T-helper 2 cell treated with Interferon-gamma antibody and Interleukin-4, amounts not matched to agents 5 μg/mL and 100 μg/mL, for 36 hours (primary cell): ENCODE data around the gene TLE1.
"Not testable (repeated sequence)": the region's sequence is repeated elsewhere in the genome, so short reads cannot be mapped to it uniquely, and the experiment has no call there.

Experiments used
- DNase-seq: peaks from one replicate; pipeline ENCODE4 v3.0.0; 2021; ENCODE audit warnings: low spot score
- H3K27ac Mint-ChIP-seq: one replicate; pipeline ENCODE4 v1.8.0; 2021; ENCODE audit warnings: mild to moderate bottlenecking, mixed read lengths
- H3K27me3 Mint-ChIP-seq: one replicate; pipeline ENCODE4 v1.8.0; 2021; ENCODE audit warnings: low read depth, mixed read lengths
- H3K36me3 Mint-ChIP-seq: one replicate; pipeline ENCODE4 v1.8.0; 2021; ENCODE audit warnings: low read depth, mixed read lengths
- H3K4me1 Mint-ChIP-seq: one replicate; pipeline ENCODE4 v1.8.0; 2021; ENCODE audit warnings: low read depth, mixed read lengths
- H3K4me3 Mint-ChIP-seq: one replicate; pipeline ENCODE4 v1.8.0; 2022; ENCODE audit warnings: mild to moderate bottlenecking, moderate library complexity, mixed read lengths
- H3K9me3 Mint-ChIP-seq: one replicate; pipeline ENCODE4 v1.8.0; 2021; ENCODE audit warnings: mixed read lengths

Gene TLE1

DNA sequence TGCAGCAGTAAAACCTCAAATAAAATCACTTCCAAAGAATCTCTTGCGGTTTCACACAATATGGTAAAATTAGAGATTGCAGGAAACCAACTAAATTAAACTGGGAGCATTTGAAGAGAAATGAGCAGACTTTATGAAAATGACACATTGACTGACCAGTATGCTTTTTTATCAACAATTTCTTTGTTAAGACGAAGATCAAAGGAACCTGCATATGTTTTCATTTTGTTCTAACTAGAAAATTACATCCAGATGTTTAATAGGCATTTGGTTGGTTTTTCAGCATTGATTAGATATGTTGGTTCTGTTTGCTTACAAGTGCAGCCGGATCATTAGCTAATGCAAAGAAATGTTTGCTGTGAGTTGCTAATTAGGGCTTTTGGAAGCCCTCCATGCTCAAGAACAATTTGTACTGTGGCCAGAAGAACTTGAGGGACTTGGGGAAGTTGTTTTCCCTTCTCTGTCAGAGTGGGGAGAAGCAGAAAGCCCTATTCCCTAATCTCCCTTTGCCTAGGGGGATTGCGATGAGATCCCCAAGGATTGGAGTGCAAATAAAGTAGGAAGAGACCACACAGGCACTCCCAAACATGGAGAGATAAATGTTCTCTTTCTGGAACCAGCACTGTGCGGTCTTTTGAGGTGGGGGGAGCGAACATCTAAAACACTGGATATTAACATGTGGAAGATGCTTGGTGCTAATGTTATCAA is 4.5 kb upstream of the TLE1 start:
- Mint-ChIP-seq H3K27me3 (peaks cover 32% of the 10 kb centered on the region), H3K36me3 (no peaks in the 10 kb centered on the region), H3K9me3 (no peaks in the 10 kb centered on the region), H3K27ac (no peak overlapping the region), H3K4me1 (peaks cover 2% of the 10 kb centered on the region), H3K4me3 (no peak overlapping the region)
- no peak for DNase-seq

DNA sequence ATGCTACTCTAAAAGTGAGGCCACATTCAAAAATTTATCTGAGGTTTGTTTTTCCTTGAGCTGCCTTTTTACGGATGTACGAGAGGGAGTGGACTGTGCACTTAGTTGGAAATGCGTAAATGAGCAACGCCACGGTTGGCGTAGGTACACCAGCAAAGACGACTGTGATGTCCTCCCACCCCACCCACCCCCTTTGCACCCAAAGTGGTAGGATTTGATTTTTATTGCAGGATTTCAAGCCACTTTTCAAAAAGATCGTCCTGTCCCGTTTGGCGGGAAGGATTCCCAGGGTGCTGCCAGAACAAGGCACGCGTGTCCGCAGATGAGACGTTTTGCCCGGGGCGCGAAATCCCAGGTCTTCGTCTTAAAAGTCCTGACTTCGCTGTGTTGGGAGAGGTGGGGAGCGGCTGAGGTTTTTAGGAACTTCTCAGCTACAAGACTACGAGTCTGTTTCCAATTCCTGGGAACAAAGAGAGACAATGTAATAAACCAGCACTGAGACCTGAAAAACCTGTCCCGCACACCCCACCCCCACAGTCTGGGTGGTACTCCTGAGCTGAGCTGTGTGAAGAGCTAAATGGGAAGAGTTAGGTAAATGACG is 1.0 kb upstream of the TLE1 start:
- peaks cover 2% of the 10 kb centered on the region for H3K36me3 Mint-ChIP-seq
- DNase-seq, result no peak
- no peak overlapping the region for H3K27ac Mint-ChIP-seq
- H3K9me3 Mint-ChIP-seq, result no peaks in the 10 kb centered on the region
- peaks cover 32% of the 10 kb centered on the region for H3K27me3 Mint-ChIP-seq
- peaks cover 6% of the 10 kb centered on the region for H3K4me1 Mint-ChIP-seq
- H3K4me3 Mint-ChIP-seq, result peak overlapping the region; percentile 86

DNA sequence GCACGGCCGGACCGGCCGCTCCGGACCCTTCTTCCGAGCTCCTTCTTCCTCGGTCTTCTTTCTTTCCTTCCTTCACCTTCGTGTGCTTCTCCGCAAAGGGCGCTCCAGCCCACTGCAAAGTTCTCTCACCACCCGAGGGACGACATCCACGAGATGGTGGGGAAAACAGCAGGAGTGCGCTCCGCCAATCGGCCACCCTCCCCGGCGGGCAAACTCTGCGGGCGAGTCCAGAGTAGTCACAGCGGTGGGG is 329 bp downstream of the TLE1 start:
- DNase-seq, result peak; percentile 5
- peaks cover 29% of the 10 kb centered on the region for H3K27me3 Mint-ChIP-seq
- peak overlapping the region; percentile 81 for H3K4me3 Mint-ChIP-seq
- H3K4me1 Mint-ChIP-seq, H3K36me3 Mint-ChIP-seq, H3K9me3 Mint-ChIP-seq: not testable (repeated sequence)
- H3K27ac Mint-ChIP-seq, result peak overlapping the region; percentile 79

DNA sequence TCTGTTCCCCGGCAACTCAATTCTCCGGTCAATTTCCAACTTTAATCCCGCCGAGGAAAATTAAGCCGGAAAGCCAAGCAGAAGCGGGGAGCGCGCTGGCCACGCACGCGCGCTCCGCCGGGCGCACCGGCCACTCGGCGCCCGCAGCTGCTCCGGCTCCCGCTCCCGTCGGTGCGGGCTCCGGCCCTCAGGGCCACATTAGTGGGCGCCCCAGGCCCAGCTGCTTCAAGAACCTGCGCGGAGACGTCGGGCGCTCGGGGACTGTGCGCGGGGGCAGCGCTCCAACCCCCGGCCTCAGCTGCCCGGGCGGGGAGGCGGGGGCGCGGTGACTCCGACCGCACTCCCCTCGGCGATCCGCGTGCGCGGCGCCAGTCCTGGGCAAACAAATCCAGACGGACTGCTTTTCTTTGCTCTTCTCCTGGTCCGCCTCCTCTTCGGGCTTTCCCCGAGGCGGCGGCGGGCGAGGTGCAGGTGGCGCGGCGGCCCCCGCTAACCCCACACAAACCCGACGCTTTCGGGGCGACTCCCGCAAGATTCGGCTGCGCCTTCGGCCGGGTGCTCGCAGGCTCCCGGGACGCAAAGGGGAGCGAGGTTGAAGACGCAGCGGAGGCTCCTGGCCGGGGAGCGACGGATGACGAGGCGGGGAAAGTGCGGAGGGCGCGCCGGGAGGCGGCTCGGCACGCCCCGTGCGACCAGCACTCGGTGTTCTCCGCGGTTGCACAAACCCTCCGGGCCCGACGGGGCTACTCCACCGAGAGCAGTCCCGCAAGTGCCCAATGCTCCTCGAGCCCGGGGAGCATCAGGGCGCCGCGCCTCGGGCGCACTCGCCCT is 870 bp downstream of the TLE1 start:
- H3K36me3 Mint-ChIP-seq, H3K4me3 Mint-ChIP-seq, H3K9me3 Mint-ChIP-seq, H3K27ac Mint-ChIP-seq, DNase-seq, H3K4me1 Mint-ChIP-seq: not testable (repeated sequence)
- peaks cover 27% of the 10 kb centered on the region for H3K27me3 Mint-ChIP-seq

DNA sequence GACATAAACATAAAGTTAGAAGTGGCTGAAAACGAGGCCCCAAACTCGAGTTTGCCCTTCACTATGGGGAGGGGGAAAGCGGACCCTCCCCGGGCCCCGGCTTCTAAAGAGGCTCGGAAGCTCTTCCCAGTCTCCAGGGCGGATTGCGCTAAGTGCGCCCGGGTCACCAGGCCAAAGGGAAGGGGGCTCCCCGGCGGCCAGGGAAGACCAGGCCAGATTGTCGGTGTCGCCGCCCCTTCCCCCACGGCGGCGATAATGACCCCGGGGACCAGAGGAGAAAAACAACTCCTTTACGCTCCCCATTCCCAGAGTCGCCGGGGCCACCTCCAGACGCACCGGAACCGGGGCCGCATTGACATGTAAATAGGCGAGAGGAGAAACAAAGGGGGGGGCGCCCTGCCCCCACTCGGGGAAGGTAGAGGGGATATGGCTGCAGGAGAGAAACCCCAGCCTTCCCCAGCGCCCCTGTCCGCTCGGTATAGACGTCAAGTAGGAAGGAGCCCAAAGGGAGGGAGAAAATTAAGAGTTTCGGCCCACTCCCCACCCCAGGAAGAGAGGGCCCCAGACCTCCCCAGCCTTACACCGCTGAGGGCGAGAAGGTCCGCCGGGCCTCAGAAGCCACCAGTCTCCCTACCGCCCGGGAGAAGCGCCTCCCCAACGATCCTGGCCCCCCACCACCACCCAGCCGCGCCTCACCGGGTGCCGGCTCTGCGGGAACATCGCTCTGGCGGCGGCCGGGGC is 1.7 kb downstream of the TLE1 start:
- Mint-ChIP-seq H3K27me3 (peaks cover 27% of the 10 kb centered on the region), H3K4me3 (peak overlapping the region; percentile 67), H3K4me1 (peaks cover 6% of the 10 kb centered on the region), H3K27ac (peak overlapping the region; percentile 41), H3K36me3 (peaks cover 2% of the 10 kb centered on the region), H3K9me3 (no peaks in the 10 kb centered on the region)
- DNase-seq, result no peak

DNA sequence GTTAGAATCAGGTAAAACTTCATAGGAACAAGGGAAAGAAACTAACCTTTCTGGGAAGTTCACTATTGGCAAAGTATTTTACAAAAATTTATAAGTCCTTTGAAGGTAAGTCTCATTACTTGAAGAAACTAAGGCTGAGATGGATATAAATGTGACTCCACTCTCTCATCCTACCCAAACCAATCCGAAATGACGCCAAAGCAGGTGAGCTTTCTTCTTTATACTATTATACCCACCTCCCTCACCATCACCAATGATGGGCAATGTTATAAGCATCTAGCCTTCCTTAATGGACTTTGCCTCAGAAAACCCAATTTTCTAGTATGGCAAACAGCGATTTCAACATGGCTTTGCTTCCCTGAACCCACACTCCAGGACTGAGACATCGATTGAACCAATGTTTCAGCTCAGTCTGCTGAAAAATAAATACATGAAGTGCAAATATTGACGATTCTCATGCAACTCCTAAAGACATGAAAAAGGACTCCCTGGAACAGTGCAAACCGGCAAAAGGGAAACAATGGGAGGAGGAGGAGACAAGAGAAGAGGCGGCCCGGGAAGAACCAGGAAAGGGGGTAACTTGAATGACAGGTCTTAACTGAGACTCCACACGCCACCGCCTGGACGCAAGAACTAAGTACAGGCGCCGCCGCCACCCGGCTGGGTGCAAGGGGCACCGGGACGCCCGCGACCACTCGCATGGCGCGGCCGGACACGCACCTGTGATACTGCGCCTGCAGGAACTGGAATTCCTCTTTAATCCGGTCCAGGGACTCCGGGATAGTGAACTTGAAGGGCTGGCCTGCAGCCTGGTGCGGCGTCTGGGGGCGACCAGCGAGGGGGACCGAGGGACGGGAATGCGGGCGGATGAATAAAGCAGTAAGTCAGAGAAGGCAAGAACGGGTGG is 2.5 kb downstream of the TLE1 start:
- peaks cover 9% of the 10 kb centered on the region for H3K4me1 Mint-ChIP-seq
- peaks cover 2% of the 10 kb centered on the region for H3K36me3 Mint-ChIP-seq
- no peak overlapping the region for H3K27ac Mint-ChIP-seq
- H3K9me3 Mint-ChIP-seq, result no peaks in the 10 kb centered on the region
- H3K27me3 Mint-ChIP-seq, result peaks cover 24% of the 10 kb centered on the region
- DNase-seq, result peak; percentile 8
- peak overlapping the region; percentile 61 for H3K4me3 Mint-ChIP-seq

DNA sequence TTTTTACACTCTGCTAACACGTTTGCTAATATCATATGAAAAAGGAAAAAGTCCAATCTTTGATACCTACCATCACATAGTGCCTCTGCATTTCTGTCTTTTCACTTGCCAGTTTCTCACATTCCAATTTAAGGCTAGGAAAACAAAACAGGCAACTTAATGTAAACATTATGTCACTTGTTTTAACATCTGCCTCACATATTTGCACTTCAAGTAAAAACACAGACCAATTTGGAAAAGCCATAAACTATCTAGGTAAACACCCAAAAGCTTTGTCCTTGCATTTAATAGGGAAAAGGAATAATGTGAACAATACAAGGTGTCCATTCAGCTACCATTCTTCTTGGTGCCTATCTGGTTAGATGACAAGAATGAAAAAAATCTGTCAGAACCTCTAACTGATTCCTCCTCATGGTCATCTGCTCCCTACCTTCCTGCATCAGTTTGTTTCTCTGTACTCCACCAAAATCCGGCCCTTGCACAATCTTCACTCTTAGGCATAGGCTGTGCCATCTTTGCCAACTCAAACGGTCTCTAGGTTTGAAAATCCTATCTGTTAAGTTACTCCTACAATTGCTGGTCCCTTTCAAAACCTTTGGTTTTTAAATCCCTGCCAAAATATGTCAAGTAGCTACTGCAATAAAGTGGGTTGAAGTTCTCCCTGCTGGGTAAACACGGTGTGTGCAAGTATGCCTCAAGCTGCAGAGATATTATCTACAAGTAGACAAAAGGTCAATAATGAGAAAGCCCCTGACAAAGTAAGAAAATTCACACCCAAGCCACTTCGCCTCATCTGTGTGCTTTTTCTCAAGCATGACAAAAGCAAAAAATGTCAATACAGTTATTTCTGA is 3.4 kb downstream of the TLE1 start:
- Mint-ChIP-seq H3K36me3 (peaks cover 2% of the 10 kb centered on the region), H3K27ac (no peak overlapping the region), H3K4me3 (no peak overlapping the region), H3K27me3 (peaks cover 20% of the 10 kb centered on the region), H3K4me1 (peaks cover 9% of the 10 kb centered on the region), H3K9me3 (no peaks in the 10 kb centered on the region)
- no peak for DNase-seq

DNA sequence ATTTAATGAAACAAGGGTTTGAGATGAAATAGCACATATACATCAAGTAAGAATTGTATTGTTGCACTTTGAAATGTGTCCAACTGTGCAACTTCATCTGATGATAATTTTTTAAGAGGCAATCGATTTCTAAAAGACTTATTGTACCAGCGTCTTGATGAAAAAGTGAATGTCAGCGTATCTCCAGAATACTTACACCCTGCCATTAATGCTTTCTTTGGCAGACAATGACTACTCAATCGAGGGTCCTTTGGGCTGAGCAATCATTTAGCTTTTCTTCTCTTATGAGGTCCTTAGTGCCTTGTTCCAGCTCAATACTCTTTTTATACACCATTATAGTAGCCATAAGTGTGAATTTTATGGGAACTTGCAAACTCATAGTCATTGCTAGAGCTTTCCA is 4.7 kb downstream of the TLE1 start:
- Mint-ChIP-seq H3K9me3 (no peaks in the 10 kb centered on the region), H3K27ac (no peak overlapping the region), H3K4me3 (no peak overlapping the region), H3K36me3 (peaks cover 2% of the 10 kb centered on the region), H3K4me1 (peaks cover 9% of the 10 kb centered on the region), H3K27me3 (peaks cover 7% of the 10 kb centered on the region)
- DNase-seq, result no peak

DNA sequence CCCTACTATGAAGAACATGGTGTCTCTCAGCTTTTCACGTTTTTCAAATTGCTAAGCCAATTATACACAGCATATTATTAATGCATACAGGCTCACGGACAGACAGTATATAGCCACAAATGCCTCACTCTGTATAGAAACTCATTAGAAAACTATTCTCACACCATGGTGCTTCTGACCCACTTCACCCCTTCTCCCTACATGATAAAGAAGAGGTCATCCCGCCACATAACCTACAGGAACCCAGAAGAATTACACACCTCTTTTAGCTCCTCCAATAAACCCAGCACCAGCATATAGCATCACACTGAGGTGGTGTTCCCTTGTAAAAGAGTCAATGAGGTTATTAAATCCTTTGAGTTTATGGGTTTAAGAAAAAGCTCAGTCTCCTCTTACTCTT is 5.6 kb downstream of the TLE1 start:
- Mint-ChIP-seq H3K4me1 (peaks cover 7% of the 10 kb centered on the region), H3K4me3 (no peak overlapping the region), H3K27me3 (peaks cover 4% of the 10 kb centered on the region), H3K9me3 (no peaks in the 10 kb centered on the region), H3K36me3 (peaks cover 2% of the 10 kb centered on the region), H3K27ac (no peak overlapping the region)
- no peak for DNase-seq

DNA sequence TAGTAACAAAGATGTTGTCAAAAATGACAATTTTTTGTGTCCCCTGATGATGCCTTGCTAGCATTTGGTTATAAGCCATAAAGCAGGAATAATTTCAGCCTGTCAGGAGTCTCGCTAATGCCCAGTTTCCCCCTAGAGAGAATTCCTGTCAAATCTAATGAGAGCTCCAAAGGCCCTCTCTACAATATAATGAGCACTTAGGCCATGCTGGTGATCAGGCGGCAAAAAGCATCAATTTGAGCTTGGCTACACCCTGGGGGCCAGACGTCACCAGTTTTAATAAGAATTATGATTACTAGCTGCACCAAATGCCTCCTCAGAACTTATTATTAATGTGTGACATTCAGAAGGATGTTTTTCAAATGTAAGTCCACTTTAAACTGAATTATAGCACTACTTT is 6.1 kb downstream of the TLE1 start:
- Mint-ChIP-seq H3K4me3 (no peak overlapping the region), H3K36me3 (peaks cover 2% of the 10 kb centered on the region)
- no peak for DNase-seq

DNA sequence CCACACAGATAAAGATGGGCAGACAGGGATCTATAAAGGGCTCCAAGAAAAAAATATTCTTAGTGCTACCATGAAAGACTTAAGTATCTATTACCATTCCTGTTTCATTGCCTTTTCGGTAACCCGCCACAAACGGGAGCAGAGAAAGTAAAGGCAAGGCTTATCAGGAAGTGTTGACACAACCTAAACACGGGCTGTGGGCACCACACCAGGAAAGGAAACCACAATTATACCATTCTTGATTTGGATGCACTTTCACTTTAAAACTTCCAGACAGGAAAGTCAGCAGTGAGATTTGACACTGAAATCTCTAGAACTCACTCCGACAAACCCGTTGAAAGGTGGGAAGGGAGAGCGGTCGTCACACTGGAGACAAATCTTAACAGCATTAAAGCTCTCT is 6.5 kb downstream of the TLE1 start:
- Mint-ChIP-seq H3K9me3 (no peaks in the 10 kb centered on the region), H3K4me1 (peaks cover 7% of the 10 kb centered on the region), H3K27ac (no peak overlapping the region), H3K36me3 (peaks cover 2% of the 10 kb centered on the region), H3K27me3 (peaks cover 4% of the 10 kb centered on the region), H3K4me3 (no peak overlapping the region)
- DNase-seq, result no peak

More for the DNA sequence above, 6.1 kb downstream of the TLE1 start:
- H3K27me3 Mint-ChIP-seq, result peaks cover 4% of the 10 kb centered on the region
- no peak overlapping the region for H3K27ac Mint-ChIP-seq
- no peaks in the 10 kb centered on the region for H3K9me3 Mint-ChIP-seq
- H3K4me1 Mint-ChIP-seq, result peaks cover 7% of the 10 kb centered on the region

DNA sequence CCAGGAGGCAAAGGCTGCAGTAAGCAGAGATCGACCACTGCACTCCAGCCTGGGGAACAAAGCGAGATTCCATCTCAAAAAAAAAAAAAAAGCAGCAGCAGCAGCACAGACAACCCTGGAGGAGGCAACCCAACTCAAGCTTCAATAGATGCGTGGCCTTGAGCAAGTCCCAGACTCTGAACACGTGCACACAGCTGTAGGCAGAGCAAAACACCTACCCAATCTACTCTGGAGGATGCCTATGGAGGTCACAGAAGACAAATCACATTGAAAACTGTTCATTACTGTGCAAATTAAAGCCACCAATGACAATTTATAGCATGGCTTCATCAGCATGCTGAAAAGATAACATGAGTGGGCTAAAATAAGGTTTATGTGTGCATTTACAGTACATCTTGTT is 7.2 kb downstream of the TLE1 start:
- Mint-ChIP-seq H3K27ac (no peak overlapping the region), H3K9me3 (no peaks in the 10 kb centered on the region), H3K36me3 (peaks cover 2% of the 10 kb centered on the region), H3K4me3 (no peak overlapping the region), H3K27me3 (peaks cover 4% of the 10 kb centered on the region), H3K4me1 (peaks cover 6% of the 10 kb centered on the region)
- no peak for DNase-seq
